ENCODE measurements around the gene TCF4. TPM values are rescaled to one million over a fixed set of nuclear protein-coding genes. Genes with fewer than 3 reads are reported as not detected.
A peak's percentile ranks its signal among the peaks of the same experiment; 100 is the strongest.

The TCF4 gene
- total RNA-seq, 1 donor from 2014 or later: 7.2 TPM

DNA sequence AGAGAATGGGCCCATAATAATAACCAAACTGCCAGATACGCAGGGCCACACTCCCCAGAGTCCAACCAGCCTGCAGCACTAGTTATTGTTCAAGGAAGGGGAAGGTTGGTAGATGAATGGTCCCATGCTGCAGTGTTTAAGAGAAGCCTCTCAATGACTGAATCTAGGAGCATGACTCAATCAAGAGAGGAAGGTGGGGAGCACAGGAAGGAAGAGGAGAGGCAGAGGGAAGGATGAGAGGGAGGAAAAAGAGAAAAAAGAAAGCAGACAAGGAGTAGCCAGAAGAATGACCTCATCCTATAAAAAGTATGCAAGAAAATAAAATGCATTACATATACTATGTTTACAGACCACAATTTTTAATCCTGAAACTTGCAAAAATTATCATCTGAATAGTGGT, 174.5 kb downstream of the TCF4 start:
- no peak for DNase-seq (ENCODE audit: low read depth)
- H3K4me3 ChIP-seq (ENCODE audit: low read depth, low read length): no peak overlapping the region
- TF ChIP-seq, protein P1, sequence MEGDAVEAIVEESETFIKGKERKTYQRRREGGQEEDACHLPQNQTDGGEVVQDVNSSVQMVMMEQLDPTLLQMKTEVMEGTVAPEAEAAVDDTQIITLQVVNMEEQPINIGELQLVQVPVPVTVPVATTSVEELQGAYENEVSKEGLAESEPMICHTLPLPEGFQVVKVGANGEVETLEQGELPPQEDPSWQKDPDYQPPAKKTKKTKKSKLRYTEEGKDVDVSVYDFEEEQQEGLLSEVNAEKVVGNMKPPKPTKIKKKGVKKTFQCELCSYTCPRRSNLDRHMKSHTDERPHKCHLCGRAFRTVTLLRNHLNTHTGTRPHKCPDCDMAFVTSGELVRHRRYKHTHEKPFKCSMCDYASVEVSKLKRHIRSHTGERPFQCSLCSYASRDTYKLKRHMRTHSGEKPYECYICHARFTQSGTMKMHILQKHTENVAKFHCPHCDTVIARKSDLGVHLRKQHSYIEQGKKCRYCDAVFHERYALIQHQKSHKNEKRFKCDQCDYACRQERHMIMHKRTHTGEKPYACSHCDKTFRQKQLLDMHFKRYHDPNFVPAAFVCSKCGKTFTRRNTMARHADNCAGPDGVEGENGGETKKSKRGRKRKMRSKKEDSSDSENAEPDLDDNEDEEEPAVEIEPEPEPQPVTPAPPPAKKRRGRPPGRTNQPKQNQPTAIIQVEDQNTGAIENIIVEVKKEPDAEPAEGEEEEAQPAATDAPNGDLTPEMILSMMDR (conservative IDR thresholded peaks at IDR 0.05; ENCODE audit: low read depth, low read length): no peak

GRCh38 chr18:55407774-55408535, 180.0 kb downstream of the TCF4 start:
- H3K4me3 ChIP-seq (ENCODE audit: low read depth, low read length): no peak overlapping the region
- no peak for DNase-seq (ENCODE audit: low read depth)
- TF ChIP-seq, protein P1 (conservative IDR thresholded peaks at IDR 0.05; ENCODE audit: low read depth, low read length): no peak

- H3K4me3 ChIP-seq (ENCODE audit: low read depth, low read length): no peak overlapping the region
- TF ChIP-seq, protein P1 (conservative IDR thresholded peaks at IDR 0.05; ENCODE audit: low read depth, low read length): no peak
- DNase-seq (ENCODE audit: low read depth): no peak
These were observed 180.8 kb downstream of the TCF4 start for GRCh38 chr18:55407191-55407590.

DNA sequence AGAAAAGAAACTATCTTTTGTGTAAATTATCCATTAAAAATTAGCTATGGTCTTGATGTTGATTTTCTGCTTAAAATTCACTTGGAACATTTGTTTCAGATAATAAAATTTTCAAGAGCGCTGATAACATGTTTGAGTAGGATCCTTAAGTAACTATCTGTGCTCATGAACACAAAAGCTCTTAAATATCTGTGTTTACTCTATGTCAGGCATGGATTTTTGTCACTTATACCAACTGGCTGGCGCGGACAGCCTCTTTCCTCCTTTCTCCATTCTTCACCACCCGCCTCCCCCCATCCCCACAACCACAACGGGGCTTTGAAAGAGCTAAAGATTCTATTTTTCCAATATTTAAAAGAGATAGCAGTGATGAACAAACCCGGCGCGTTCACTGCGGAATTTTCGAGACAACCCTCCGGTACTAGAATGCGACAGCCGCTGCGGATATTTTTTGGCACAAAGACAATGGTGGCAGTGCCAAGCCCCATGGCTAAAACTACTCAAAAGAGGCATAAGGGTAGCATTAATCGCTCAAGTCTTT, 181.5 kb downstream of the TCF4 start:
- DNase-seq (ENCODE audit: low read depth): no peak
- no peak overlapping the region for H3K4me3 ChIP-seq (ENCODE audit: low read depth, low read length)
- TF ChIP-seq, protein P1 (conservative IDR thresholded peaks at IDR 0.05; ENCODE audit: low read depth, low read length): no peak

DNA sequence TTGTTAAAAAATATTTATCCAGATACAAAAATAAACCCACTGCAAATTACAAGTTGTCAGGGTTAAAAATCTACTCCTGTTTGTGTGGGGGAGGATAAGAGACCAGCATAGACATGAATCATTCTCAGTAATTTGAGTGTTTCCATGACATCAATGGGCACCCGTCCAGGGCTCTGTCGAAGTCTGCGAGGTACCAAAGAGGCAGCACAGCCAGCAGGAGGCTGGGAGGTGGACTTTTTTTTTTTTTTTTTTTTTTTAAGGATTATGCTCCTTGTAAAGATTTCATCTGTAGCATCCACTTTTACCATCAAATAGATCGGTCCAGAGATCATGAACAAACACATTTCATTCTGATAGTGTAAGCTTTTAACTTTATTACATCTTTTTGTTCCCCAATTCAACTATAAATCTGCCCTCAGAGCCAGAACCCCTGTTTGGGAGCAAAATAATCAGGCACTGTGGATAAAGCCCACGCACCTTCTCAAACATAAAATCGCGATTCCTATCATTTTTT, 182.0 kb downstream of the TCF4 start:
- no peak overlapping the region for H3K4me3 ChIP-seq (ENCODE audit: low read depth, low read length)
- peak; percentile 56 for DNase-seq (ENCODE audit: low read depth)
- TF ChIP-seq, protein P1 (conservative IDR thresholded peaks at IDR 0.05; ENCODE audit: low read depth, low read length): peak; percentile 27

GRCh38 chr18:55405475-55405874, 182.5 kb downstream of the TCF4 start:
- TF ChIP-seq, protein P1 (conservative IDR thresholded peaks at IDR 0.05; ENCODE audit: low read depth, low read length): no peak
- H3K4me3 ChIP-seq (ENCODE audit: low read depth, low read length): no peak overlapping the region
- no peak for DNase-seq (ENCODE audit: low read depth)

All from epithelial cell of proximal tubule (primary cell).